Fibroblast of skin of abdomen (primary cell): ENCODE data around the gene NEXN. TPM values are rescaled to one million over a fixed set of nuclear protein-coding genes. Genes with fewer than 3 reads are reported as not detected.

ENCODE experiments used
- DNase-seq: peaks from one replicate; pipeline ENCODE4 v3.0.0-alpha.2; 2013
- polyA plus RNA-seq, 2 experiments: library from polyadenylated mRNA; unstranded; fragments of 120-200 nt; gene quantifications; one replicate each; pipeline ENCODE4 v1.2.1, GENCODE V29; 2013; ENCODE audit not compliant: insufficient read length in 2 of 2

NEXN gene
- polyA plus RNA-seq (2013, experiment 1 of 2; ENCODE audit: insufficient read length) = 43.9 TPM
- polyA plus RNA-seq (2013, experiment 2 of 2; ENCODE audit: insufficient read length) = 39.4 TPM

DNA sequence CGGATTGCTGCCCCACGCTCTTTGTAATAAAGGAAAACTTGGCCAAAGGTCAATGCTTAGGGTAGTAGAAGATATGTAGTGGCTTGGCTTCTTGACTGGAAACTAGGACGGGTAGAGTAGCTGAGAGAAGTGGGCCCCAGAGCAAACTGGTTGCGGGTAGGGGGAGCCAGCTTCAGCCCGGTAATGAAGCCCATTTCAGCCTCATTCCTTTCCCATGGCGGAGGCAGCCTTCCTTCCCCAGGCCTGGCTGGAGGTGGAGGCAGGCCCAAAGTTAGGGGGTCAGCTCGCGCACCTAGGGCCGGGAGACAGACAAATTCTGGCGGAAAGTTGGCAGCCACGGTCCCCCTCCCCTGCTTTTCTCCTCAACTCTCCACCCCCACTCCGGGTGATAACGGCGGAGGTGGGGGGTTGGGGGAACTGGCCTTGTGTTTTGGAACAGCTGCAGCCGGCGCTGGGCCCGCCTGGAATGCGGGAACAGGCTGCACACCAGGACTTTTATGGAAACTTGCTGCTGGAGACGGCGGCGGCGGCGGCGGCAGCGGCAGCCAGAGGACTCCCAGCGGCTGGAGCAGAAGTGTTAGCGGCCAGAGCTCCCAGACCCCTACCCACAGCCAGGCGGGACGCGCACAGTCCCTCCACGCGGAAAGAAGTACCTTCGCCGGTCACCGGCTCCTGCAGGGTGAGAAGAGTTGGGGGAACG lies at the start of gene NEXN:
Gene NEXN (plus strand): TSS at position 544 of the 700 bp plus-strand sequence. CDS start 27,483 bp downstream, outside the sequence.
- peak; percentile 89 for DNase-seq

DNA sequence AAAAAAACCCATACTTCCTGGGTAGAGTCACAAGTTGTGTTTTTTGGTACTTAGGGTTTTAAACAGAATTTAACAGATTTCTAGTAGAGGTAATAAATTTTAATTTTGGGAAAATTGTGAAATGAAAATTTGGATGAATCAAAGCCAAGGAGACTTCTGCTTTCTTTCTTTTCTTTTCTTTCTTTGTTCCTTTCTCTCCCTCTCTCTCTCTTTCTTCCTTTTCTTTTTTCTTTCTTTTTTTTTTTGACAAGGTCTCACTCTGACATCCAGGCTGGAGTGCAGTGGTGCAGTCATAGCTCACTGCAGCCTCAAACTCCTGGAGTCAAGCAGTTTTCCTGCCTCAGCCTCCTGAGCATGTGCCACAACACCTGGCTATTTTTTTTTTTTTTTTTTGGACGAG lies 46.9 kb upstream of the NEXN start:
- DNase-seq = no peak

DNA sequence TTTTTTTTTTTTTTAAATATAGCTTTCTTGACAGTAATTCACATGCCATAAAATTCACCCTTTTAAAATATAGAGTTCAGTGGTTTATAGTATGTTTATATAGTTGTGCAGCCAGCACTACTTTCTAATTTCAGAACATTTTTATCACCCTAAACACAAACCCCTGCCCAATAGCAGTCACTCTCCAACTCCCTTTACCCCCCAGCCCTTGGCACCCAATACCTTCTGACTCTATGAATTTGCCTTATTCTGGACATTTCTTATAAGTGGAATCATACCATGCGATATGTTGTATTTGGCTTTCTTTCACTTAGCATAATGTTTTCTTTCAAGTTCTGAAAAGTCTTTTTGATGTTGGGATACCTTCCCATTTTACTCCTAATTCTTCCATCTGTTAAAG lies 42.5 kb upstream of the NEXN start:
- no peak for DNase-seq

DNA sequence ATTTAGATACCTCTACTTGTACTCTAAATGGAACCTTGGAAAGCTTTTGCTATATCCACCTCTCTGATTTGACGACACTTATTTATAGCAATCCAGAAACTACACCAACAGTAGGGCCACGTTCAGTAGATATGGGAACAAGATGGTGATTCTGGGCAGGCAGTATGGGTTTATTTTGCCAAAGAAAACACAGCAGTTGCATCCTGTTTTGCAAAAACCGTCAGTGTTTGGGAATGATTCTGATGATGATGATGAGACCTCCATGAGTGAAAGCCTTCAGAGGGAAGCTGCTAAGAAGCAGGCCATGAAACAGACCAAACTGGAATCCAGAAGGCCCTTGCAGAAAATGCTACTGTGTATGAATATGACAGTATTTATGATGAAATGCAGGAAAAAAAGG lies 41.5 kb upstream of the NEXN start:
- no peak for DNase-seq

DNA sequence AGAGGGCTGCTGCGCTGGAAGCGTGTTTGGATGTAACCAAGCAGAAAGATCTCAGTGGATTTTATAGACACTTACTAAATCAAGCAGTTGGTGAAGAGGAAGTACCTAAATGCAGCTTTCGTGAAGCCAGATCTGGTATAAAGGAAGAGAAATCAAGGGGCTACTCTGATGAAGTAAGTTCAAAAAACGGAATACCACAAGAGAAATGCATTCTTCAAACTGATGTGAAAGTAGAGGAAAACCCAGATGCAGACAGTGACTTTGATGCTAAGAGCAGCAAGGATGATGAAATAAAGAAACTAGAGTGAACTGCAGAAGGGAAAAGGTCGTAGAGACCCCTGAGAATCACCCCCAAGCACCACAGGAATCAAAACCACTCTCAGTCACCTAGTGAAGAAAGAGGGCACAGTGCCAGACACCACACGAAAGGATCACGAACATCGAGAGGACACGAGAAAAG lies 40.8 kb upstream of the NEXN start:
- DNase-seq = no peak

DNA sequence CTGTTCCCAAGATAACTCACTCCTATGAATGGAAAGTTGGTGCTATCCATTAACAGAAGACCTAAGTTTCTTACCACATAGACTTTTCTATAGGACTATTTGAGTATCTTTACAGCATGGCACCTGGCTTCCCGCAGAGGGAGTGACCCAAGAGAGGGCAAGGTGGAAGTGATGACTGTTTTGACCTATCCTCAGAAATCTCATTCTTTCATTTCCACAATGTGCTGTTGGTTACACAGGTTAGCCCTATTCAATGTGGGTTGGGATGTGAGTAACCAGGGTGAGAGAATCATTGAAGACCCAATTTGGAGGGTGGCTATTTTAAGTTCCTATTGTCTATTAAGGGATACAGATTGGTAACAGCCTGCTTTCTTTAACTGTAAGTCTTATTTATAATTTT lies 38.3 kb upstream of the NEXN start:
- DNase-seq = no peak

DNA sequence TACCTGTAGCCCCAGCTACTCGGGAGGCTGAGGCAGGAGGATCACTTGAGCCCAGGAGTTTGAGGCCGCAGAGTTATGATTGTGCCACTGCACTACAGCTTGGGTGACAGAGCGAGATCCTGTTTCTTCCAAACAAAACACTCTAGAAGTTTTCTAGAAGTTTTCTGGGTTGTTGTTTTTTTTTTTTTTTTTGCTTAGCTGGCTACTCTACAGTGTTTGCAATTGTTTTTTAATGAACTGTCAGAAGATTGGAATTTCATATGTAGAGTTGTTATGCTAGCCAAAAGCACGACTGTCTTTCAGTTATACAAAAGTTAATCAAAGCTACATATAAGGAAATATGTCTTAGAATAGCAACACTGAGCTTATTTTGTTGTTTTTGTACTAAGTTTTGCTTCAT lies 30.9 kb upstream of the NEXN start:
- DNase-seq = peak; percentile 35

DNA sequence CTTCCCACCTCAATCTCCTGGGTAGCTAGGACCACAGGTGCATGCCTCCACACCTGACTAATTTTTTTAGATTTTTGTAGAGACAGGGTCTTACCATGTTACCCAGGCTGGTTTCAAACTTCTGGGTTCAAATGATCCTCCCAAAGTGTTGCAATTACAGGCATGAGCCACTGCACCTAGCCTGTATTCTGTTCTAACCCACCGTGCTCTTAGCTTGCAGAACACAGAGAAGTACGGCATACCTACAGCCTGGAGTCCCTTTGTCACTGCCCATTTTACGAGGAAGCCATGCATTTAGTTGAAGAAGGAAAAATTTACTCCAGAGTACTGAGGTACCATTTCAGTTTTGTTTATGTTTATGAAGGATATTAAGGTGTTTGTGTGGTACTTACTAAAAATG lies 29.7 kb upstream of the NEXN start:
- DNase-seq = no peak

DNA sequence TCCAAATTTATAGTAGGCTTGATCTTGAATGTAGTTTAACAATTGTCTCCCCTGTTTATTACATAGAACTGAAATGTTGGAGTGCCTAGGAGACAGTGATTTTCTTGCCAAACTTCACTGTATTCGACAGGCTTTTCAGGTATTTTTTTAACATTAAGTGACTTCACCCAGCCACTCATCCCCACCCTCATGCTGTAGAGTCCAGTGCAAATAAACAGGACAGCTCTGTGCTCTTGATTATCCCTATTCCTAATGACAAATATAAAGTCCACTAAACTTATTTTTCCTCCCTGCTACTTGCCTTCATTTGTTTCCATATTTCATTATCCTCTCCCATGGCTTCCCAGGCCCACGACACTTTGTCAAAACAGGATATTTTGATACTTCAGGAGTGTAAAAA lies 29.2 kb upstream of the NEXN start:
- no peak for DNase-seq

DNA sequence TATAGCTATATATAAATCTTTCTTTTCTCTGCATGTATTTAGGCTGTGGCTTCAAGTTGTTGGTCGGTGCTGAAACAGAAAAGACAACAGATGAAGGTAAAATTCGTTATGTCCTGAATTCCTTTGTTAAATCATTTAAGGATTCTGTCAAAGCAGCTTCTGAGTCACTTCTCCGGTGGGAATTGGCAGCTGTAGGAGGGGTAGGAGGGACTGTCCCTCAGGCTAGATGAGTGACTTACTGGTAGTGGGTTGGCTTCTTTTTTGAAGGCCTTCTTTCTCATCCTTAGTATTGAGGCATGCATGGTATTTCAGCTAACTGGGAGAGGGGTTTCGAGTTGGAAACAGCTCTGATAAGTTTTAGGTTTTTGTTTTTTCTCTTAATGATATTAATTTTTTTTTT lies 22.1 kb upstream of the NEXN start:
- DNase-seq = no peak

DNA sequence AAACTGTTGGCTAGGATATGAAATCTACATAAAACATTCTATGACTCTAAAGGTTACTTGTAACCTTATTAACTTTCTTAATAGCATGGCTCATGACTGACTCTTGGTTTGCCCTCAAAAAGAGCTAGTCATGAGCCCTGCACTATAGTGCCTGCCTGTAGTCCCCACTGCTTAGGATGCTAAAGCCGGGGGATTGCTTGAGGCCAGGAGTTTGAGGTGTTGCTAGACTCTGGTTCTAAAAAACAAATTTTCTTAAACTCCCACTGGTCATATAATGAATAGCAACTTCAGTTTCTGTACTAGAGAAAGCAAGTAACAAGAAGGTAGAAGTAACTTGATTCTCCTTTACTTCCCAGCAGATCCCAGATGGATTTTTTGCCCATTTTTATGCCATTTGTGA lies 15.8 kb upstream of the NEXN start:
- DNase-seq = no peak

DNA sequence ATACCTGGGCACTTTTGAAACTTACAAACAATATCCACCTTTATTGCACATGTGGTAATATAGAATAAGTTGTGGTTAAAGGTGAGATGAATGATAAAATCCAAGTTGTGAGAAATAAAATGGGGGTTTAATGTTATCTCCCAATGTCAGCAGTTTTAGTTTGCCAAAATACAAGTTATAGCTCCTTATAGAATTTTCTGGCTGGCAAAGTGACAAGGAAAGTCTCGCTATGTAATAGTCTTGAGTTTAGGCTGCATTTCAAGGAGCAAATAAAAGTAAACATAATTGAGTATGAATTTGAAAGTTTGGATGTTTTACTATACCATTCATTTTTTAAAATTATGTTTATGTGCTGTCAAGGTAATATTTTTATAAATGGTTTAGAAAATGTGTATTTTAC lies 15.0 kb upstream of the NEXN start:
- no peak for DNase-seq

DNA sequence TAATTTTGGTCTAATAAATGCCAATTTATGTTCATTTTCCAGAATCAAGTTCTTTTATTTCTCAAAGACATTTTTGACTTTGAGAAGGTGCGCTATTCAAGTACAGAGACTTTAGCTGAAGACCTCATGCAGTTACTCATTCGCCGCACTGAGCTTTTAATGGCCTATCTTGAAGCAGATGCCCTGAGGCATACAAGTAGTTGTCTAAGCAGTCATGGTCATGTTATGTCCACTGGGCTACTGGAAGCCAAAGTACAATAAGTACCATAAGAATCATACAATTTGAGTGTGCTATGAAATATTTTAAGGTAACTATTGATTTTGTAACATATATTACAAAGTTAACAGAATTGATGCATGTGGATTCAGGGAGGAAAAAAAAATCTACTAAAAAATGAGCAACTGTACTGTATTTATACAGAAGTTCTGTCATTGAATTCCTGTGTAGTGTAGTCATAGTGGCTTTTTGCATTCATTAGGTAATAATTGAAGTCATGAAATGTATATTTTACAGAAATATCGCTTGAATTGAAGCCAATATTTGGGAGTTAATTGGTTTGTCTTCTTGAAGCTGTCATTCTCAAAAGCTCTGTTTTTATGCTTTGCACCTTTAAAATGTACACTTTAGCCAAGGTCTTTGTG lies 13.5 kb upstream of the NEXN start:
- peak; percentile 42 for DNase-seq

DNA sequence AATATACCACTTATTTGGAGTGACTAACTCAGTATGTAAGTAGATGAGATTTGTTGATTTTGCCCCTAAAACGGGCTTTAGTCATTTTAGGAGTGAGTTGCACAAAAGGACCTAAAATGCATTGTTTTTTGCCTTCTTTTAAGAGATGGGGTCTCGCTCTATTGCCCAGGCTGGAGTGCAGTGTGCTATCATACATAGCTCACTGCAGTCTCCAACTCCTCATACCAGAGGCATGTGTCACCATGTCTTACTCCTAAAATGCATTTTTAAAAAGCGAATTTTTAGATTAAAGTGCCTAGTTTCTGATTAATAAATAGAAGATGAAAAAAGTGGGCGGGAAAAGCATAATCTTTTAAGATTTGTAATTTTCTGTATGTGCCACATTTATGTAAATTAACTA lies 11.5 kb upstream of the NEXN start:
- DNase-seq = peak; percentile 59

DNA sequence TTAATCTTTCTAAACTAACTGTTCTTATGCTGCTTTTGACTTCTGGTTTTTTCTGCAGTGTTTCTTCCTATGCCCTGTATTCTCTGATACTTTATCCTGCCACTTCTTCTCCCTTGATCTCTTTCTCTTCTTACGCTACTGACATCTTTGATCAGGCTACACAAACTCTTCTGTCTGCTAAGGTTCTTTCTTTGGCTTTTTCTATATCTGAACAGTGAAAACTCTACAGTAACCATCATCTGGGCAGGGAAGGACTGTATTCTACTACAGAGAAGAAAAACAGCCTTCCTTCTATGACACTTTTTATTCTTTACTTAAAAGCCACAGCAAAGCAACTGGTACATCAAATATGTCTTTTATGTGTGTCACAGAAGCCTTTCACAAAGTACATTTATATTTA lies 7.4 kb upstream of the NEXN start:
- DNase-seq = no peak

DNA sequence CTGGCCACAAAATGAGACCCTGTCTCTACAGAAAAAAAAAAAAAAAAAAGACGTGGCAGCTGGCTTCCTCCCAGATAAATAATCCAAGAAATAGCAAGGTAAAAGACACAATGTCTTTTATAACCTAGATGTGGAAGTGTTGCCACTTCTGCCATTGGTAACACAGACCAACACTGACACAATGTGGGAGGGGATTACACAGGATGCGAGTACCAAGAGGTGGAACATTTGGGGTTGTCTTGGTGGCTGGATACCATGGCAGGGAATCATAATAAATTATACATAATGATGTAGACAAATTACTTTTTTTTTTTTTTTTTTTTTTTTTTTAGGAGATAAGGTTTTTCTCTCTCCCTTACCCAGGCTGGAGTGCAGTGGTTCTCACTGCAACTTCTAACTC lies 6.0 kb upstream of the NEXN start:
- DNase-seq = no peak

DNA sequence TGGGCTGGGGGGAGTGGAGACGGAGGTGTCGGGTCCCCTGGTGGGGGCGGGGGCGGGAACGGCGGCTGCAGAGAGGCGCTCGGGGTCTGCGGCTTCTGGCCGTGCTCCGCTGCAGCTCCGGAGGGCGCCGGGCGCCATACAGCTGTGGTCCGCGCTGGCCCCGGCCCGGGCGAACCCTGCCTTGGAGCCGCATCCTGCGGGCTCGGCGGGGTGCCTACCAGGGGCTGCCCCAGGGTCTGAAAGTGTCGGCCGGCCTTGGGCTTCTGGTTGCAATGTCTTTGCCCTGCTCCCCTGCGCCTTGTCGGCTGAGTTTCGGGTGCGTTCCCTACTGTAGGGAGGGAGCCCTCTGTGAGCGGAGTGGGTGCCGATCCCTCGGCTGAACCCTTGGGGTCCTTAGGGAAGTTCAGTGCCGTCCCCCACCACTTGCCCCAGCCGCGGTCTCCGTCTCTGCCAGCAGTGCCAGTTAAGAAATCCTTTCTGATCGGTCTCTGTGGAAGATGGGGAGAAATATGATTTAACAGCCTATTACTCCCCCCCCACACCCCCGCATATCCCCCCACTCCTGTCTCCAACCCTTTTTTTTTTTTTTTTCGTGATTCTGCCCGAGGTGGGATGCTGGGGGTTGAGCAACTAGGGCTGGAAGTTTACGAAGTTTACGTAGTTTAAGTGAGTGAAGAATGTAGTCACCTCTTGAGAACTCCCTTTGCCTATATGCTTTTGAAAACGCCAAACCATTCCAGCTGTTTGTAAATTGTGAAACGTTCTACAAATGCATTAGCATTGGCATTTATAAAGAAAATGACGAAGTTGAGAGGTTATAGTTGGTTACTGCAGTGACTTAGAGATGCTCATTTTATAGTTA lies 588 bp downstream of the NEXN start:
- DNase-seq = peak; percentile 68

DNA sequence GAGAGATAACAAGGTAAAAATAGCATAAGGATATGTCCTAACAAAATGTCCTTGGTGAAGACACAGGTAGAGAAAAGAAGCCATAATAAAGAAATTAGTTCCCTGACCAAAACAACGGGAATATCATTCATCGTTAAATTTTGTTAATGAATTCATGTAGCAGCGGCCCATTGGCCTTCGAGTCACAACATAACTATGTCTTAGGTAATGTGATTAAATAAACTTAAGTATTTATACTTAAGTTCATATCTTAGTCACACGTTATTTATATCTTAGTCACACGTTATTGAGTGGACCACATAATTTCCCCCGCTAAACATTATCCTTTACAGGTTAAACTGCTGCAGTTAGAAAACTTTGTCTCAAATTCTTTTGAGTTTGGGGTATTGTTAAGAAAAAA lies 1.2 kb downstream of the NEXN start:
- peak; percentile 79 for DNase-seq

DNA sequence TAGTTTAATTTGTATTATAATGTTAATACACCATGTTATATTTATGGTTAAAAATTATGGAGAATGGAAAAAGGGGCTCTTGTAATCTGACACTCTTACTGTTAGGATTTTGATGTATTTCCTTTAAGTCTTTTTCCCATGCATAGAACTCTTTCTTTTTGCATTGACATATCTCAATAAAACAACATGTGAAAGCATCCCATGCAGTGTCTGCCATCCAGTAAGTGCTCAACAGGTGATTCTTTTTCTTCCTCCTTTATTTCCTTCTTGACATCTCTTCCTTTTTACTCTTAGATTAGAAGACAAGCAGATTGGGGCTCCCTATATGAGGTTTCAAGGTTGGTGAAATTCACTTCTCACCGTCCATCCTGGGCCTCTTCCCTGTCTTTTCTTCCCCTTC lies 2.8 kb downstream of the NEXN start:
- no peak for DNase-seq

DNA sequence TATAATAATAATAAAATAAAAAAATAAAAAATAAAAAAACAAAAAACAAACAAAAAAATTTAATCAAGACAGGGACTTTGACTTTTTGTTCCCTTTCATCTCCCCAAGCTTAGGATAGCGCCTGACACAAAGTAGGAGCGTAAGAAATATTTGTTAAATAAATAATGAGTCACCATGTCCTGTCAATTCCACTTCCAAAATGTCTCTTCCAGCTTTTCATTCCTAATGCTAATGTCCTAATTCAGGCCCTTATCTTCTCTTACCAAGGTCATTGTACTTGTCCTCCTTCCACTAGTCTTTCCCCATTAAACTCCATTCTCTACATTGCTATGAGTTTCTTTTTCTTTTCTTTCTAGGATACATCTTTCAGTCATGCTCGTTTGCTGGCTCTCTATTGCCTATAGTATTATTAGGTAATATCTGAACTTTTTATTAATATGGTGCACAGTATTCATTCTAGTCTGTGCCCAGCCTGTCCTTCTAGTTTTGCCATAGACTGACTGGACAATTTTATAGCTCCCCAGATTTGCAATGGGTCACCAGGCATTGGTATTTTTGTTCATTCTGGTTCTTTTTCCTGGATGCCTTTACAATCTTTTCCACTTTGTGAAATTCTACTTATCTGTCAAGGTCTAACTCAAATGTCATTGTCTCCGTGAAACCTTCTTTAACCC lies 11.4 kb downstream of the NEXN start:
- no peak for DNase-seq

DNA sequence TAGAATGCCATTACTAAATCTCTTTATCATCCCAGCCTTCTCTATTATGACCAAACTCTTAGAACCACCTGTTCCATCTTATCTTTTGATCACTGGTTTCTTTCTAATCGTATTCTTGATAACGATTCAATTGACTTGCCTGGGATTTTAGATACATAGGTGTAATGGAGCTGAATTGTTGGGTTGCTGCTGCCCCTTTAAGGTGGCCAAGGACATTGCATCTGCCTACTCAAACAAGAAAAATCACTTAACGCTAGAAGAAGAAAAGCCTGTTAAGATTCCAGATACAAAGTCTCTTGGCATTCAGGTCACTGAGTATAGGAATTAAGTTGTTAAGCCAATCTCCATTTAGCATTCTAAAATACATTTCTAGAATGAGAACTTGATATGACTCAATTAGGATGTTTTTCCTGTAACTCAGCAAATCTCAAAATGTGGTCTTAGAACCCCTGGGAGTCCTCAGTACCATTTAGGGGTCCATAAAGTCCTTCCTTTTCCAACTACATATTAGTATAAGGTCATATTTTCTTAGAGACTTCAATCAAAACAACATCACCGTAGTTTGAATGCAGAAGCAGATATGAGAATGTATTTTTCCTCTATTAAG lies 12.4 kb downstream of the NEXN start:
- peak; percentile 51 for DNase-seq

DNA sequence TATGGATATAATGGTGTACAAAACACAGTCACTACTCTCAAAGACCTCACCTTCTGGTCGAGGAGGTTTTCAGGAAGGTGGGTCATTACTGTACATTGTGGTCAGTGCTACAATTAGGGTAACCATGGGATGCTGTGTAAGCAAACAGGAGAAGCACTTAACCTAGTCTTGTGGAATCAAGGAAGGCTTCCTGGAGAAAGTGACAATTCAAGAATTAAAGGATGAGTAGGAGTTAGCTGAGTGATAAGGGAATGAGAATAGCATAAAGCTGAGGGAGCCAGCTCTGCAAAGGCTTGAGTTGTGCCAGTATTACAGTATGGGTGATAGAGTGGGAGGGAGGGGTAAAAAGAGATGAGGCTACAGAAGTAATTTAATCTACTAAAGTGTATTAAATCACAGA lies 17.2 kb downstream of the NEXN start:
- DNase-seq = no peak
